ENCODE results near the gene PLPP6. TPM values are rescaled to one million over a fixed set of nuclear protein-coding genes. Genes with fewer than 3 reads are reported as not detected.
A peak's percentile ranks its signal among the peaks of the same experiment; 100 is the strongest.
"Not testable (repeated sequence)": the region's sequence is repeated elsewhere in the genome, so short reads cannot be mapped to it uniquely, and the experiment has no call there.

Gene PLPP6
- total RNA-seq (2014; rRNA removed; shearing (Covaris generic)), result 7.7 and 10.5 TPM in 2 replicates

DNA sequence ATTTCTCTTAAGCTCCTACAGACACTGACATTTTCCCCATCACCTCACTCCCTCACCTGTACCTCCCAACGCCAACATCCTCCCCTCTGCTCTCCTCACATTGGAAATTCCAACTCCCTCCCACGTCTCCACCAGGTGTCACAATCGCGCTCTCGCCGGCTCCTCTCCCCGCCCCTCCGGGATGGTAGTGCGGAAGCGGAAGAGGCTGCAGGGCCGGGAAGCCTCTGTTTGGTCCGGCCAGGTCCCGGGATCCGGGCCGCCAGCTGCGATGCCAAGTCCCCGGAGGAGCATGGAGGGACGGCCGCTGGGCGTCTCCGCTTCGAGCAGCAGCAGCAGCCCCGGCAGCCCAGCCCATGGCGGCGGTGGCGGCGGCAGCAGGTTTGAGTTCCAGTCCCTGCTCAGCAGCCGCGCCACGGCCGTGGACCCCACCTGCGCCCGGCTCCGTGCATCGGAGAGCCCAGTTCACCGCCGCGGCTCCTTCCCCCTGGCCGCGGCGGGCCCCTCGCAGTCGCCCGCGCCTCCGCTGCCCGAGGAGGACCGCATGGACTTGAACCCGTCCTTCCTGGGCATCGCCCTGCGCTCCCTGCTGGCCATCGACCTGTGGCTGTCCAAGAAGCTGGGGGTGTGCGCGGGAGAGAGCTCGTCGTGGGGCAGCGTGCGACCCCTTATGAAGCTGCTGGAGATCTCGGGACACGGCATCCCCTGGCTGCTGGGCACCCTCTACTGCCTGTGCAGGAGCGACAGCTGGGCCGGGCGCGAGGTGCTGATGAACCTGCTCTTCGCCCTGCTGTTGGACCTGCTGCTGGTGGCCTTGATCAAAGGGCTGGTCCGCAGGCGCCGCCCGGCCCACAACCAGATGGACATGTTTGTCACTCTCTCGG, at the start of gene PLPP6:
PLPP6 (plus strand) TSS at position 187 of the 881 bp plus-strand sequence; CDS start at position 269, 82 bp downstream.
- peak; percentile 96 for DNase-seq (ENCODE audit: low spot score)
- in situ Hi-C loops (cut with HindIII; ENCODE audit: low sequenced_read_pairs), result no loop called here

DNA sequence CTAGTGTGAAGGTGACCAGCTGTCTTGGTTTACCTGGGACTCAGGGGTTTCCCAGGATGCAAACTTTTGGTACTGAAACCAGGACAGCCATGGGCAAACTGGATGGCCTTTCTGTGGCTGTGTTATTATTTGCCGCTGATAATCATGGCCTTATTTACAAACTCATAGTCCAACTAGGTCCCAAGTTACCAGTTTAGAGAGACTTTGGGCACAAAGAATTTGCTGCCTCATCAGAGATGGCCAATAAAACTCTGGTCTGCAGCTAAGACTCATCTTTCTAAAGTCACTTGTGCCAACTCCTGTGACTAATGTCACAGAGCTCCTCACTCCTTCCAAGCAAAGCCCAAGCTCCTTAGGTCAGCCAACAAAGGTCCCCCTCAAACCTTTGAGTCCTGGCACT, 47.5 kb upstream of the PLPP6 start:
- DNase-seq (ENCODE audit: low spot score), result no peak
- in situ Hi-C loops (cut with HindIII; ENCODE audit: low sequenced_read_pairs), result no loop called here

DNA sequence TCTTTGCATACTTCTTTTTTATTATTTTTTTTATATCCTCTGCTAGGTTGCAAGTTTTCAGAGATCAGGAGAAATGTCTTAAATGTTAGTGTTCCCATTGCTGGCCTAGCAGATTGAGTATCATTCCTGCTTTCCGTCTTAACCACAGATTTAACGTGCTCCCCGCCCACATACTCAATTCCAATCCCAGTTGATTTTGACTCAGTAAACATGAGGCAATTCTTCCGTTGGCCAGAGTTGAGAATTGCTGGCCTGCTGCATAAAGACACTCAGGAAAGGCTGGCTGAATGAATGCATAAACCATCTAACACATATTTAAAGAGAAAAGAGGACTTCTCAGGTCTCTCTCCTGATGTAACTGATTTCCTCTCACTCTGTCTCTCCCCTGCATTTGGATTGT, 46.8 kb upstream of the PLPP6 start:
- DNase-seq (ENCODE audit: low spot score), result no peak
- in situ Hi-C loops (cut with HindIII; ENCODE audit: low sequenced_read_pairs), result no loop called here

DNA sequence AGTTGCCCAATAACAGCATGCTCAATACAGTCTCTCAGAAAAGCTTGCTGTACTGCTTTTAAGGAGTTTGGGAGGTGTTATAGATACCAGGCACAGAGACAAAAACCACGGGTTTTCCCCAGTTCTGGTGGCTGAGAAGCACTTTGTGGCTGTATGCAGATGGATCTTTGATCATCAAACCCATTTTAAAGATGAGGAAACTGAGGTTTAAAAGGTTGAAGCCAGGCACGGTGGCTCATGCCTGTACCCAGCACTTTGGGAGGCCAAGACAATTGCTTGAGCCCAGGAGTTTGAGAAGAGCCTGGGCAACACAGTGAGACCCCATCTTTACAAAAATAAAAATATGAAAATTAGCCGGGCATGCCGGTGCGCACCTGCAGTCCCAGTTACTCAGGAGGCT, 46.3 kb upstream of the PLPP6 start:
- in situ Hi-C loops (cut with HindIII; ENCODE audit: low sequenced_read_pairs), result no loop called here
- no peak for DNase-seq (ENCODE audit: low spot score)

DNA sequence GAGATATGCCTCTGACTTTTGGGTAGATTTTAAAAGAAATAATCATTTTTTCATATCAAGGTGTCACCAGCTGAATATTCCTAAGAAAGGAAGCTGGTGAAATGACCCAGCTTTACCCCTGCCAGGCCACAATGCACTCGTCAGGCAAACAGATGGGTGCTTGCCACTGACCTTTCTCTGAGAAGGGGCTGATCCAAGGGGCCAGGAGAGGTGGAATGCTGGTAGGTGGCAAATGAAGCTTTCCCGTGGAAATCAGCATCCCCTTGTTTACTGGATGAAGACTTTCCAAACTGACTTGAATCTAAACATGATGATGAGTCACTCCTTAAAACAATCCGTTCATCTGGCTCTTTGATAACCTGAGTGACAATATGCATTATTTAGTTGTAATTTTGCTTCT, 44.3 kb upstream of the PLPP6 start:
- in situ Hi-C loops (cut with HindIII; ENCODE audit: low sequenced_read_pairs), result no loop called here

DNA sequence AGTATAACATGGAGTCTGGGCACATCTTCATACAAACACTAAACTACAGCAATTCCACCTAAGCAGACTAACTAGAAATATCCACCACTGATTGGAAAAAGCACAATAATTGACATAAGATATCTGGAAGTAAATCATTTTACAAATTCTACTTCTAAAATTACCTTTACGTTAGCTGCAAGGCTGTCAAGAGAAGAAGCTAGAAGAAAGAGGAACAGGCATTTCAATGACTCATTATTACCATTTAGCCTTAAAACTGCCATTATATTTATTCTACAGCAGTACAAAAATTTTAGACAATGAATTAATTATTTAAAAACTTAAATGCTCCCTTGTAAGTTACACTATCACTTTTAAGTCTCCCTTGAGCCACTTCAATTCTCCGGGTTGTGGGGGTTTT, 43.4 kb upstream of the PLPP6 start:
- in situ Hi-C loops (cut with HindIII; ENCODE audit: low sequenced_read_pairs), result no loop called here
- no peak for DNase-seq (ENCODE audit: low spot score)

More for the DNA sequence above, 44.3 kb upstream of the PLPP6 start:
- no peak for DNase-seq (ENCODE audit: low spot score)

DNA sequence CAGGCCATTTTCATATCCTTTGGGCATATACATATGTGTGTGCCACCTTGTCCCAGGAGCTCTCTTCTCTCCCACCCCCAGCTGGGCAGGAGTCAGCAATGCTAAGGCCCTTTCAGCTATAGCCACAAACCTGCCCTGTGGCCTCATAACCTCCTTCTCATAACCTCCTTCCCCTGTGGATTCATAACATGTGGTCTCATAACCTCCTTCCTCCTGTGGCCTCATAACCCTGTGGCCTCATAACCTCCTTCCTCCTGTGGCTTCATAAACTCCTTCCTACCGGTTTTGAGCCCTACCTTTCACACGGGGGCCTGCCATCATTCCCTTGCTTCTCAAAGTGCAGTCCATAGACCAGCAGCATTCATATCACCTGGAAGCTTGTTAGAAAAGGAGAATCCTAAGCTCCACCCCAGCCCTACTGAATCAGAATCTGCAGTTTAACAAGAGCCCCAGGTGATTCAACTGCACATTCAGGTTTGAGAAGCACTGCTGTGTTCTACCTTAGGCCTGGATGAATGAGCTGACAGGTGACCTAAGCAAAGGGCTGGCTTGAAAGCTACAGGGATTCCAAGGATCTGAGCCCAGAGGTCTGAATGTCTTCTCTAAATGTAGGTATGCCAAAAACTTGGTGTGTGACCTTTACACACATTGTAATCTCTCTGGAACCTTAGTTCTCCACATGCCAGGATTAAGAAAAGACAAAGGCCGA, 41.9 kb upstream of the PLPP6 start:
- no peak for DNase-seq (ENCODE audit: low spot score)
- in situ Hi-C loops (cut with HindIII; ENCODE audit: low sequenced_read_pairs), result no loop called here

DNA sequence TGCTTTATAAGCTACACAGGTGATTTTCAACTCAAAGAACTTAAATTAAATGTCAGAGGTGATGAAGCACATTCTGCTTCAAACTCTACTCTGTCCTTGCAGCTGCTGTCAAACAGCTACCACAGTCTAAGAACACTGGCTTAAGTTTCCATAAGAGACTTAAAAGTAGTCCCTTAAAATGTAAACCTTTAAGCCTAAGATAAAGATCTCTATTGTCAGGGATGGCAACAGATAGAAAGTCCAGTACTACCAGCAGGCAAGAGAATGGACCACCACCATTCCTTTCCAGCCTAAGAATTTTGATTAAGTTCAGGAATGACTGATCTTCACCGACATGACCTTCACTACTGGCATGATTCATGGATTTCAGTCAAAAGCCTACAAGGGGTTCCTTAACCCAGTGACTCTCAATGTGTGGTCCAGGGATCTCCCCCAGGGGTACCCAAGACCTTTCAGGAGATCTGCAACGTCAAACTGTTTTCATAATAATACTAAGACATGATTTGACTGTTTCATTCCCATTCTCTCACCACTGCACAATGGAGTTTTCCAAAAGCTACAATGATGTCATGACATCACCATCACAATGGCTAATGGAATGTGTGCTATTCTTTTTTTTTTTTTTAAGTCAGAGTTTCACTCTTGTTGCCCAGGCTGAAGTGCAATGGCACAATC, 41.1 kb upstream of the PLPP6 start:
- in situ Hi-C loops (cut with HindIII; ENCODE audit: low sequenced_read_pairs), result no loop called here
- no peak for DNase-seq (ENCODE audit: low spot score)

DNA sequence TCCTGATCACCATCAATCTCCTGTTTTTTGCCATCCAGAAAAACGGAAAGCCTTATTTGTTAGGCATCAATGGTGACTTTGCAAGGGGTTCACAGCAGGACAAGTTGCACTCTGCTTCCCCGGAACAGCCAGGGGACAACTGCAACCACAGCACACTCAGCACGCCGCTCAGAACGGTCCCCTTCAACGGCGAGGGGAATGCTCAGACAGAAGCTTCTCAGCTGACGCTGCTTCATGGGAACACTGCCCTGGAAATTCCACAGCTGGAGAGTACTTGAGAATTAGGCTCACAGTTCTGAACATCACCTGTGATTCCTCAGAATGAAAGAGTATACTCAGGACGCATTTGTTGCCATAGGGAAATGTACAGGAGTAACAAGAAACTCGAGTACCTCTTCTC, 40.1 kb upstream of the PLPP6 start:
- in situ Hi-C loops (cut with HindIII; ENCODE audit: low sequenced_read_pairs), result no loop called here
- DNase-seq (ENCODE audit: low spot score), result no peak

DNA sequence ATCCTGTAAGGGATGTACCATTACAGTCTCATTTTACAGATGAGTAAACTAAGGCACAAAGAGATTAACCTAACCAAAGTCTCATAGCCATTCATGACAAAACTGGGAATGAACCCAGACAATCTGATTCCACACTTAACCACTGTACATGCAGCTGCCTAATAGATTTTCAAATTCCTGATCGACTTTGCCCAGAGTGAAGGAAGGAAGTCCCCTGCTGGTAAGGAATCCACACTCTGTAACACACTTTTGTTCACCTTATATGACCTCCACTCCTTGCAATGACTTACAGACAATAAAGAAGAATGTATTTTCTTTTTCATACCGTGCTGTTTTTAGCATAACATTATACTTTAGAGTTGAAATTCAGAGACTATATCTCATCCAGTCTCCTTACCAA, 31.3 kb upstream of the PLPP6 start:
- in situ Hi-C loops (cut with HindIII; ENCODE audit: low sequenced_read_pairs), result no loop called here
- DNase-seq (ENCODE audit: low spot score), result no peak

DNA sequence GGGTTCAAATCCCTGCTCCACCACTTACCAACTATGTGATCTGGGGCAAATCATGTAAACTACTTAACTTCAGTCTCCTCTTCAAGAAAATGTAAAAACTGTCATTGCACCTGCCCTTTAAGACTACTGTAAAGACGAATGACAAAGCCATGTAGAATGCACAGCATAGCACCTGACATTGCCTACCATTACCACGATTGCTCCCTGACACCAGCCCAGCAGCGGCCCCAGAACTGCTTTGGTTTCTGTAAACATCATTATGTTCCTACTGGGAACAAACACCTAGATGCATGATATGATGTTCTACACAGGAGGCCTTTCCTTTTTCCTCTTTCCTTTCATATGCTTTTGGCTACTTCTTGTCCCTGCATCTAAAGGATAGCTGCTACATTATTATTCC, 23.1 kb upstream of the PLPP6 start:
- DNase-seq (ENCODE audit: low spot score), result no peak
- in situ Hi-C loops (cut with HindIII; ENCODE audit: low sequenced_read_pairs), result no loop called here

DNA sequence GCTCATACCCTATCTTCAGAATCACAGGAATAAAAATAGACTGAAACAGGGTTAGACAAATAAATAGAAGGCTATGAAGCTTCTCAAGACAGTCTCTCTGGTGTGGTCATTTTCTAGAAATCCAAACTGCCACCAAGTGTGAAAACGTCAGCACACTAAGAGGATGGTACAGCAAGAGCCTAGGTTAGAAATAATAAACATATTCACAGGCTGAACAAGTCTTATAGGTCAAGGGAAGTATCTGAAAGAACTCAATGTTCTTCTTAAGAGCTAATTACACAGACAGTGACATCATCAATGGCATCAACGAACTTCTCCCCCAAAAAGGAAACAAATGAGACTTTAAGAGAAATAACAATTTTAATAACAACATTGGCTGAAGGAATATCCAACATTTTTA, 22.7 kb upstream of the PLPP6 start:
- no peak for DNase-seq (ENCODE audit: low spot score)
- in situ Hi-C loops (cut with HindIII; ENCODE audit: low sequenced_read_pairs), result no loop called here

DNA sequence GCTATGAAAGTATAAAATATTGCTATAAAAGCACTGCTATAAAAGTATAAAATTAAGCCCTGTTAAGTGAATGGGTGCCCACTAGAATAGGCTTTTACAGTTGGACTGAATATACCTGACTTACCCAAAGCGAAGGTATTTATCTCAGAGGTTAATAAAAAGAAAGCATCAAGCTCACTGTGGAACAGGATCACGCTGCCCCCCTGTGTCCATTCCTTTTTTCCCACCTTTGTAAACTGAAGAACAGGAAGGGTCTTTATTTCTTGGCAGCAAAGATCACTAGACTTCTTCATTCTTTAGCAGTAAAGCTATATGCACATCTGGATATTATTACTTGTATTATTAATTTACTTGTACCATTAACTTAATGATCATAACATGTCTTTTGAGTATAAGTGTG, 22.1 kb upstream of the PLPP6 start:
- in situ Hi-C loops (cut with HindIII; ENCODE audit: low sequenced_read_pairs), result no loop called here
- peak; percentile 14 for DNase-seq (ENCODE audit: low spot score)

DNA sequence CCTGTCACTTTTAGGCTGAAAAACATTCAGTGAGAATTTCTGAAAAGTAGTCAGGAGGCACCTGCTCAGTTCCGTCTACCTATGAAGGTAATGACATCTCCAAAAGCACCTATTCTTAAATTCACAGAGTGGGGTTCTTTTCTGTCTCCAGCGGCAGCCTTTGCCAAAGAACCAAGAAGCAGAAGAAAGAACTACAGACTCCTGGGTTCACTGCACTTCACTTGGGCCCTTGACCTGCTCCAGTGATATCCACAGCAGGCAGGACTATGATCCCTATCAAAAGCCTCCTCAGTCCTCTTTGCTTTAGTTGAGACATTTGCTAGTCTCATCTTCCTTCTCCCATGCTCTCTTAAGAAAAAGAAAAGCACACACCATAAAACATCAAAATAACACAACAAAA, 19.7 kb upstream of the PLPP6 start:
- in situ Hi-C loops (cut with HindIII; ENCODE audit: low sequenced_read_pairs), result no loop called here

DNA sequence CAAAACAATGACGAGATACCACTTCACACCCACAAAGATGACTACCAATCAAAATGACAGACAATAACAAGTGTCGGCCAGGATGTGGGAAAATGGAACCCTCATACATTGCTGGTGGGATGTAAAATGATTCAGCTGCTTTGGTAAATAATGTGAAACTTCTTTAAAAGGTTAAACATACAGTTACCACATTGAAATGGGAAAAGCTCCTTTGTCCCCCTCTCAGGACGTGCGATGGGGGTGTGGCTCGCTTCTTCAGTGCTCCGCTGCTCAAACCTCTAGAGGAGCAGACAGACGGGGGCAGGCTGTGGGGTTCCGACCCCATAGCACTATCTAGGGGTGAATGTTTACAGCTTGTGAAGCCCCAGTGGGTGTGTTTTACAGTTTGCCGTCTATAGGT, 8.0 kb upstream of the PLPP6 start:
- no peak for DNase-seq (ENCODE audit: low spot score)
- in situ Hi-C loops (cut with HindIII; ENCODE audit: low sequenced_read_pairs), result no loop called here

More for the DNA sequence above, 19.7 kb upstream of the PLPP6 start:
- DNase-seq (ENCODE audit: low spot score), result no peak

DNA sequence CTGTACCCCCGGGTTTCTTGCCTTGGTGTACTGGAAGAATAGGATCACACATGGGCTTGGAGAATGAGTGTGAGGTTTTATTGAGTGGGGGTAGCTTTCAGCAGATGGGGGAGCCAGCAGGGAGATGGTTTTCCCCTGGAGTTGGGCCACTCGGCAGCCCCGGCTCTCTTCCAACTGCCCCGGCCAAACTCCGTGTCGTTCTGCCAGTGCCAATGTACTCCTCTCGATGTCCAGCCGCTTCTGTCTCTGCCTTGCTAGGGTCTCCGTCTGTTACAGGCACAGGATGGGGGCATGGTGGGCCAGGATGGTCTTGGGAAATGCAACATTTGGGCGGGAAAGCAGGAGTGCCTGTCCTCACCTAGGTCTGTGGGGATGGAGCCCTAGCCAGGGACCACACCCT, 7.6 kb upstream of the PLPP6 start:
- in situ Hi-C loops (cut with HindIII; ENCODE audit: low sequenced_read_pairs), result no loop called here
- peak; percentile 37 for DNase-seq (ENCODE audit: low spot score)

DNA sequence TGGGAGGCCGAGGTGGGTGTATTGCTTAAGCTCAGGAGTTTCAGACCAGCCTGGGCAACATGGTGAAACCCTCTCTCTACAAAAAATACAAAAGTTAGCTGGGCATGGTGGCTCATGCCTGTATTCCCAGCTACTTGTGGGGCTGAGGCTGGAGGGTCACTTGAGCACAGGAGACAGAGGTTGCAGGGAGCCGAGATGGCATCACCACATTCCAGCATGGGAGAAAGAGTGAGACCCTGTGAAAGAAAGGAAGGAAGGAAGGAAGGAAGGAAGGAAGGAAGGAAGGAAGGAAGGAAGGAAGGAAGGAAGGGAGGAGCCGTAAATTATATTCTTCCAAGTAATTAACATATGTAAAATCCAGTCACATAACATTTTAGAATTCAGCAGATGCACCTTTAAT, 5.9 kb upstream of the PLPP6 start:
- DNase-seq (ENCODE audit: low spot score); in situ Hi-C loops (cut with HindIII; ENCODE audit: low sequenced_read_pairs): not testable (repeated sequence)

DNA sequence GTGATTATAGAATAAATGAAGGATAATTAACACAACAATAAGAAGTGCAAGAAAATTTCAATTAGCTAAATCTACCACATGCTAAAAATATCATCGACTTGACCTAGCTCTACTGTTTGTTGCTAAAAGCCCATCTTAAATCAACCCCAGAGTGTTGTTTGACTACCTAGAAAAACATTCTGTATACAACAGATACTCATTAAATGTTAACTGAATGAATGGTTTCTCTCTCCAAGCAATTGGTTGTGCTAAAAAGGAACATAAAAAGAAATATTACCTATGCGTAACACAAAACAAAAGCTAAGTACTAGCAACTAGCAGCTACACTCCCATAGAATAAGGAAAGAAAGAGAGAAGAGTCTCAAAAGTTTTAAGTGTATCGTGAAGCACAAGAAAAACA, 5.5 kb upstream of the PLPP6 start:
- in situ Hi-C loops (cut with HindIII; ENCODE audit: low sequenced_read_pairs), result no loop called here
- DNase-seq (ENCODE audit: low spot score), result no peak

DNA sequence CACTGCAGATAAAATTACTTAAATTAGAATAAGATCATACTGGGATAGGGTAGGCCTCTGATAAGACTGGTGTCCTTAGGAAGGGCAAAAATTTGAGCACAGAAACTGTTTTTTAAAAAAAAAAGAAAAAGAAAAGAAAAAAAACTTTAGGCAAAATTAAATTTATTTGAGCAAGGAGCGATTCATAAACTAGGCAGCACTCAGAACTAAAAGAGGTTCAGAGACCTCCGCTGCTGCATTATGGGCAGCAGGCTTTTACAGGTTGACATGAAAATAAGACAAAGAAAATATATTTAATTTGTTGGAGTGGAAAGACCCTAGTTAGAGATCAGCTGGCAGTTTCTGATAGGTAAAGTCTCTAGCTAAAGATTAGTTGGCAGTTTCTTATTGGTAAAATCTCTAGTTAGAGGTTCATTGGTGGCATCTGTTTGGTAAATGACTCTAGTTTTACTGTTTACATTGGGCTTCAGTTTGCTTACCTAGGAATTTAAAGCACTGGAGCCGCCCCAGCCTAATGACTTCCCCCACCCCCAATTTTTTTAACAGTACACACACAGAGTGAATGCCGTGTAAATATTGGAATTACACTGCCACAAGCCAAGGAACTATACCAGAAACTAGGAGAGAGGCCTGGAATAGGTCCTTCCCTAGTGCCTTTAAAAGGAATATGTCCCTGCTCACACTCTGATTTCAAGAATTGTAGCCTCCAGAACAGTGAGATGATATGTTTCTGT, 4.5 kb upstream of the PLPP6 start:
- DNase-seq (ENCODE audit: low spot score), result no peak
- in situ Hi-C loops (cut with HindIII; ENCODE audit: low sequenced_read_pairs), result no loop called here

Measured in G401 (cell line).